ENCODE data around the gene ASF1A. TPM values are rescaled to one million over a fixed set of nuclear protein-coding genes. Genes with fewer than 3 reads are reported as not detected.

ASF1A gene
- total and polyA plus RNA-seq, 2 of the 13 experiments (the other 11 are each of a cell fraction or from before 2014, with no cell fraction given) = 14.5 to 49.9 TPM

- TF ChIP-seq NR1H2 (CRISPR knock-in tag; IDR thresholded peaks at IDR 0.05; ENCODE audit: borderline replicate concordance, low read depth) = no peak
- no peak for TF ChIP-seq CEBPB (IDR thresholded peaks at IDR 0.05; ENCODE audit: borderline replicate concordance, low read depth, low read length)
- TF ChIP-seq STAG1 (CRISPR knock-in tag; IDR thresholded peaks at IDR 0.05) = peak; percentile 46
- TF ChIP-seq YEATS4 (CRISPR knock-in tag; IDR thresholded peaks at IDR 0.05; ENCODE audit: borderline replicate concordance) = peak; percentile 81
- 0 out of 2 replicates have a peak, but pooled peaks have one; percentile 8 for TF ChIP-seq ARHGAP35 (CRISPR knock-in tag; IDR thresholded peaks at IDR 0.05; ENCODE audit: borderline replicate concordance)
- TF ChIP-seq ZNF570 (CRISPR knock-in tag; IDR thresholded peaks at IDR 0.05; ENCODE audit: borderline replicate concordance) = no peak
- no peak for TF ChIP-seq HES4 (CRISPR knock-in tag; IDR thresholded peaks at IDR 0.05; ENCODE audit: borderline replicate concordance)
- TF ChIP-seq ZNF672 (CRISPR knock-in tag; IDR thresholded peaks at IDR 0.05) = no peak
- no peak for TF ChIP-seq ZNF652 (CRISPR knock-in tag; IDR thresholded peaks at IDR 0.05; ENCODE audit: borderline replicate concordance, low read depth)
- TF ChIP-seq IRF1 (CRISPR knock-in tag; IDR thresholded peaks at IDR 0.05; ENCODE audit: low read depth) = no peak
- peak; percentile 69 for TF ChIP-seq ZNF605 (CRISPR knock-in tag; IDR thresholded peaks at IDR 0.05)
- TF ChIP-seq ZNF513 (CRISPR knock-in tag; conservative IDR thresholded peaks at IDR 0.05) = no peak
- TF ChIP-seq ZFP36L1 (CRISPR knock-in tag; IDR thresholded peaks at IDR 0.05) = peak; percentile 41
- TF ChIP-seq KLF13 (CRISPR knock-in tag; IDR thresholded peaks at IDR 0.05) = no peak
- TF ChIP-seq ADNP (CRISPR knock-in tag; IDR thresholded peaks at IDR 0.05) = no peak
- TF ChIP-seq SP1 (IDR thresholded peaks at IDR 0.05) = no peak
- peak; percentile 89 for TF ChIP-seq SP1 (CRISPR knock-in tag; IDR thresholded peaks at IDR 0.05)
- TF ChIP-seq POLR2G (IDR thresholded peaks at IDR 0.05; ENCODE audit: low read depth, low read length) = peak; percentile 97
- TF ChIP-seq RXRA (CRISPR knock-in tag; IDR thresholded peaks at IDR 0.05) = 0 out of 2 replicates have a peak, but pooled peaks have one; percentile 42
- TF ChIP-seq ZNF577 (CRISPR knock-in tag; IDR thresholded peaks at IDR 0.05; ENCODE audit: borderline replicate concordance, low read depth) = no peak
- no peak for TF ChIP-seq ZNF777 (CRISPR knock-in tag; IDR thresholded peaks at IDR 0.05)
Observed at GRCh38 chr6:118893807-118894424, at the start of gene ASF1A (continued).
